GM21423 (cell line): ENCODE data around the gene FBXL16.
A peak's percentile ranks its signal among the peaks of the same experiment; 100 is the strongest.

Experiments used
- ATAC-seq: cut with Tn5 transposase; IDR thresholded peaks from one replicate; pipeline ENCODE4 v1.9.1; 2021; ENCODE audit warnings: mild to moderate bottlenecking, moderate library complexity; ENCODE audit not compliant: unreplicated experiment

FBXL16 gene

DNA sequence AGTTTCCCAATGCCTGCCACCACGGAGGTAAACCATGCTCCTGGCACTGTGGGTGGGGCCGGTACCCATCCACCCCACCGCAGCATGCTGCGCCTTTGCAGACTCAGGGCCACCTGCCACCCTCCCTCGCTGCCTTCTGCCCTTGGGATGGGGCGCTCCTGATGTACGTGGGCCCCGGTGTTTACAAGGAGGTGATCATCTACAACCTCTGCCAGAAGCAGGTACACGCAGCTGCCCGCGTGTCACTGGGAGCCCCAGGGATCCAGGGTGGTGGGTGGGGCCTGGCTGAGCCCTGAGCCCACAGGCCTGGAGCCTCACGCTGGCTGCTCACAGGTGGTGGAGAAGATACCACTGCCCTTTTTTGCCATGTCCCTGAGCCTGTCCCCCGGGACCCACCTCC lies 39.0 kb downstream of the FBXL16 start:
- no peak for ATAC-seq

DNA sequence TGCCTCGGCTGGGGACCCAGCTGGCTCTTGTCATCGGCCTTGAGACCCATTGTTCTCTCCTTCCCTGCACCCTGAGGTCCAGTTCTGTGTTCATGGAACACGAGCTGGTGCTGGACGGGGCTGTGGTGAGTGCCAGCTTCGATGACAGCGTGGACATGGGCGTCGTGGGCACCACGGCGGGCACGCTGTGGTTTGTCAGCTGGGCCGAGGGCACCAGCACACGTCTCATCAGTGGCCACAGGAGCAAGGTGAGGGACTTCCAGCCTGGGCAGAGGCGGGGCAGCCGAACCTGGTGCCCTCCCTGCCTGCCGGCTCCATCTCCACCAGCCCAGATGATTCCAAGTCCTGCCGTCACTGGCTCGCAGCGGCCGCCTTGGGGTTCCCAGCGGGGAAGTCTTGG lies 43.0 kb downstream of the FBXL16 start:
- ATAC-seq, result no peak

- no peak for ATAC-seq
These were observed 43.5 kb downstream of the FBXL16 start for GRCh38 chr16:662095-662494.

GRCh38 chr16:661184-661821 lies 44.3 kb downstream of the FBXL16 start:
- ATAC-seq, result no peak

- peak; percentile 38 for ATAC-seq
These were observed 45.0 kb downstream of the FBXL16 start for GRCh38 chr16:660459-661183.

DNA sequence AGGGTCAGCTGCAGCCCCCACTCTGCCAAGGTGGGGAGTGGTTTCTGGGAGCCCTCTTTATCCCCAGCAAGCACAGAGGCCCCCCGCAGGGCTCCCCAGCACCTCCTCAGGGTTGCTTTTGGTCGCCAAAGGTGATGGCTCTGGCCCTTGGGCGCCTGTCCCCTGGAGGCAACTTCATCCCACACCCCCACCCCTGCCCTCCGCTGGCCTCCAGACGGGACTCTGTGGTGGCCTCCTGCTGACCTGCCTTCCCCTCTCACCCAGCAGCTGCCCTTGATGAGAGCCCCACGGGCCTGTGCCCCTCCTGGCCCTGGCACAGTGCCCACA lies 45.5 kb downstream of the FBXL16 start:
- no peak for ATAC-seq

- ATAC-seq, result no peak
These were observed 46.0 kb downstream of the FBXL16 start for GRCh38 chr16:659618-660017.

DNA sequence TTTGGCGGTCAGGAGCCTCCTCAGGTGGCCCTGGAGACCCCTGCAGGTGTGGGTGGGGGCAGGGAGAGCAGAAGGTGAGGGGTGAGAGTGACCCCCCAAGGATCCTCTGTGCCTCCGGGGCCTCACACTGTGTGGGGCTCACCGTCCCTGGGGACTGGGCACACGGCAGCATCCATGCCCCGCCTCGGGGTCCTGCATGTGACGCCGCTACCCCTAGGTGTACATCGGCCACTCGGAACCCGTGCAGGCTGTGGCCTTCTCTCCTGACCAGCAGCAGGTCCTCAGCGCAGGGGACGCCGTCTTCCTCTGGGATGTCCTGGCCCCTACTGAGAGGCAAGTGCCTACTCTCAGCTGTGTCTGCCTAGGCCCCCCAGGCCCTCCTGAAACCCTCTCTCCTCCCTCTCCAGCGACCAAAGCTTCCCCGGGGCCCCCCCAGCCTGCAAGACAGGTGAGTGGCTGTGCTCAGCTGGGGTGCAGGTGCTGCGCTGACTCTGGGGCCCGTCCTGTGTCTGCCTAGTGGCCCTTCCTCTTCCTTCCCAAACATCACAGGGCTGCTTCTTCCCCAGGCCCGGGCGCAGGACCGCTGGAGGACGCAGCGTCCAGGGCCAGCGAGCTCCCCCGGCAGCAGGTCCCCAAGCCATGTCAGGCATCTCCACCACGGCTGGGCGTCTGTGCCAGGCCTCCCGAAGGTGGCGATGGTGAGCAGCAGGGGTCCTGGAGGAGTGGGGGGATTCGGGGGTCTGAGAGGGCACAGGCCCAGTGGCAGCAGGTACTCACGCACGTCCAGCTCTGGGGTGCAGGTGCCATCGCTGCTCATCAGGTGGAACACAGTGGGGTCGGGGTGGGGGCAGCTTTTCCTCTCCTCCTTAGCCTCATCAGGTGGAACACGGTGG lies 46.7 kb downstream of the FBXL16 start:
- no peak for ATAC-seq

DNA sequence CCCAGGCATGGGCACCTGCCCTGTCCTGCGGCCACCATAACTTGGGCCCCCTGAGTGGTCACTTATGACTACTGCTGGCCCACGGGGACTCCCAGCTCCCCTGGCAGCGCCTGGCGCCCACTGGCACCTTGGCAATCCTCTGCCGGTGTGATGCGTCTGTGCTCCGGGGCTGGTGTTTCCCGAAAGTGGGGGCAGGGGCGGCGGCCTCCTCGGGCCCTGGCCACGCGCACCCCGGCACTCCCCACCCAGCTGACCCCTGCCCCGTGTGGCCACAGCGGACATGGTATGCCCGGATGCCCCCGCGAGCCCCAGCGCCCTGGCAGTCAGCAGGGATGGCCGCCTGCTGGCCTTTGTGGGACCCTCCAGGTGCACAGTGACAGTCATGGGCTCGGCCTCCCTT lies 48.1 kb downstream of the FBXL16 start:
- no peak for ATAC-seq

- no peak for ATAC-seq
These were observed 51.6 kb downstream of the FBXL16 start for GRCh38 chr16:654034-654433.

GRCh38 chr16:652454-653305 lies 52.9 kb downstream of the FBXL16 start:
- ATAC-seq, result no peak

DNA sequence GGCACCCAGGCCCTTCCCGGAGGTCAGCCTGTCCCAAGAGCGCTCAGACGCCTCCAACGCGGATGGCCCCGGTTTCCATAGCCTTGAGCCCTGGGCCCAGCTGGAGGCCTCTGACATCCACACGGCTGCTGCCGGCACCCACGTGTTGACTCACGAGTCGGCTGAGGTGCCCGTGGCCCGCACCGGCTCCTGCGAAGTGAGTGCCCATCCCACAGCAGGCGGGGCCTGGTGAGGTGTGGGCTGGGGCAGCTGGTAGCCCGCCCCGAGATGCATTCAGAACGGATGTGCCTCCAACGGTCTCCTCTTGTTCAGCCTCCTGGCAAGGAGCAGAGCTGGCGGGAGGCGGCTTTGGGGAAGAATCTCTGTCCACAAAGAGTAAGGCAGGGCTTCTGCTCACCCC lies 53.8 kb downstream of the FBXL16 start:
- ATAC-seq, result no peak

GRCh38 chr16:649631-650030 lies 56.0 kb downstream of the FBXL16 start:
- ATAC-seq, result peak; percentile 3

DNA sequence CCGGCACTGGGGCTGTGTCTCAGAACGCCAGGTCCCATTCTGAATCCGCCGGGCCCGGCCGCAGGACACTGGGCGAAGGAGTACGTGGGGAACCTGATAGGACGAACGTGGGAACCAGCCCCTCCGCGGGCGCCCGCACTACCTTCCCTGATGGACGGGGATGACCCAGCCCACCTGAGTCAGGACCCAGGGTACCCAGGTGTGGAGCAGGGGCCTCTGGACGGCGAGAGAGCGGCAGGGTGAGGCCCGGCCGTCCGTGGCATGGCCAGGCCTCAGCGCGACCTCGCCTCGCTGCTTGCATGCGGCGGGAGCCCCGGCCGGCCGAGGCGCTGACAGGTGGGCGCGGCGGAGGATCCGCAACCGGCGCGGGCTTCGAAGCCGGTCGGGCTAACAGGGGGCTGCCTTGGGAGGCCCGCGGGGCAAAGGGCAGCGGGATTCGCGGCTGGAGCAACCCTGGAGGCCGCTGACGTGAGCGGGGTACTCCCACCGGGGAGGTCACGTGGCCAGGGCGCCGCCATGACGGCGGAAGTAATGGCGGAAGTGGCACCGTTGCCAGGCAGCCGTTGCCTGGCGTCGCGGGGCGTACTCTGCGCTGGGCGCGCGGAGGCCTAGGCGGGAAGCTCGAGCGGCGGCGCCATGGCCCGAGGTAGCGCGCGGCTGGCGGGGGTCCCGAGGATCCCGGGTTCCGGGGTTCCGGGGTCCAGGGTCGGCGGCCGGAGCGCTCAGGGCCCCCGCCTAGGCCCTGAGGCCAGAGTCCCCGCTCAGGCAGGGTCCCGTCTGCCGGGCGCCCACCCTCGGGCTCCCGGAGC lies 56.6 kb downstream of the FBXL16 start, which contains the start of gene WDR90:
Gene WDR90, plus strand, starts transcription at position 585 of the 809 bp plus-strand sequence. Its CDS starts 52 bp downstream, at position 637.
- peak; percentile 70 for ATAC-seq

DNA sequence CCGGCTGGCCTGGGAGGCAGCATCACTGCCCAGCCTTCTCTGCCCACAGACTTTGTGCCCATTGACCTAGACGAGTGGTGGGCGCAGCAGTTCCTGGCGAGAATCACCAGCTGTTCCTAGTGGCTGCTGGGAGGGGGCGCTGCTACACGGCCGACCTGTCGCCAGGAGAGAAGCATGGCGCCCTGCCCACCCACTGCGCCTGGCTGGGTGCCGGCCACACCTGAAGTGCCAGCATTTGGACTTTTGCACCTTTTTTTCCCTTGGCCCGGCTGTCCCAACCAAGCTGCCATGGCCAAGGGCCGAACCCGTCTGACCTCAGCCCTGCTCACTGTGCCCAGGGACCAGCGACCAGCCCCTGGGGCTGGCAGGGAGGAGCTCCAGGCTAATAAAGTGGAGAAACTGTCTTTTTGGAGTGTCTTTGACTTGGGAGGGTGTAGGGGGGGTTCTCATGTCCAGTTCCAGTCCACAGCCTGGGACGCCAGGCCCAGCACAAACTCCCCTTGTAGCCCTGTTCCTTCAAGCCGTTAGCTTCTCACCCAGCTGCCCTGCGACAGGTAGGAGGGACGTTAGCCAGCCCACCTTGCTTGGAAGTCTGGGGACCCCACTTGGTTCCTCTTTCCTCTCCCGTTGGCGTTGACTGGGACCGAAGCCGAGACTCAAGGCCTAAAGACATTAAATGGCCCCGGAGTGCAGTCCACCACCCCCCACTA lies 57.4 kb downstream of the FBXL16 start:
- no peak for ATAC-seq

- ATAC-seq, result no peak
These were observed 58.3 kb downstream of the FBXL16 start for GRCh38 chr16:647173-647902.

DNA sequence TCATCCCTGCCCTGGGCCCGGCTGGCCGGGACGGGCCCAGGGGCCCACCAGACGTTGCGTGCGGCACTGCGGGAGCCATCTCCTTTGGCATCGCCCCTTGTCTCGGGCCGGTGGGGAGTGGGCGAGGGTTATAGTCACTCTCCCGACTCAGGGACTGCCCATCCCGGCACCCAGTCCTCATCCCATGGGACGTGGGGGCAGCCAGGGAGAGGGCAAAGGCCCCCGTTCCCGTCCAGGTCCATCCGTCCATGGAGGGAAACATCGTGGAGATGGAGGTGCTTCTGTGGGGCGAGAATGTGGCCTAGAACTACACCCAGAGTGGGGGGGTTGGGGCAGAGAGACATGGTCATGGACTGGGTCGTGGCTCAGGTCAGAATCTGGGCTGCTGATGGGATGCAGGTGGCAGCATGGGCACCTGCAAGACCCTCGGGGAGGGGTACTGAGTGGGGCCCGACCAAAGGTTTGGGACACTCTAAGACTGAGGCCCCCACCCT lies 58.9 kb downstream of the FBXL16 start:
- ATAC-seq, result no peak

DNA sequence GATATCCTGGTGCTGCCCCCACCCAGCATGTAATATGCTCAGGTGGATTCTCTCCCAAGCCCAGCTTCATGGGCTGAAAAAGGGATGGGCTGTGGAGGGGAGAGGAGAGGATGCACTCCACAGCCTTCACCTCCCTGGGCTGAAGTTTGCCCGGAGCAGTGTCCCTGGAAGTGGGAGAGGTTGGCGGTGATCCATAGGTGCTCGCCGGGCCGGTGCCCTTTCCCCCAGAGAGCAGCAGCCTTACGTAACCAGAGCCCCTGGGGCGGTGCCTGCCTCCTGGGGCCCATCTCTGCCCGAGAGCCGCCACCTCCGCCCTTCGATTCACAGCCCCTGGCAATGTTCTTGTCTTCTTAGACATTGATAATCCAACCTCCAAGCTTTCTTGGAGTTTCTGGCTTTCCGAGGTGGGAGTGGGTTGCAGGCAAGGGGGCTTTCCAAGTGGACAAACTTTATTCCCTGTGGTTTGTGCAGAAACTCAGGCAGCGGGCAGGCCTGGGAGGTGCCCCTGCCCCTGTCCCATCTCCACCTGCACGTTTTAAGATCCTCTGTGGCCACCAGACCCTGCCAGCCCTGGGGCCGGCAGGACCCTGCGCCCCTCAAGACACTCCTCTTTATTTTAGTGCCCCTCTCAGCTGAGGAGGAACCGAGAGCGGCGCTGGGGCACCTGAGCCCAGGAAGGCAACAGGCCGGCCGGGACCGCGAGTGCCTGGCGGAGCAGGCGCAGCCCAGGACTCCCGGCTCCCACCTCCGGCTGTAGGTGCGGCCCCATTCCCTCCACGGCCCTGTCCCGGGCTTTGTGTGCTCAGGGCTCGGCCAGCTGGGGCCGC lies 59.5 kb downstream of the FBXL16 start:
- no peak for ATAC-seq
